Measurements from ENCODE around the gene PNLIPRP2. TPM values are rescaled to one million over a fixed set of nuclear protein-coding genes. Genes with fewer than 3 reads are reported as not detected.
A peak's percentile ranks its signal among the peaks of the same experiment; 100 is the strongest.

Gene PNLIPRP2
- total RNA-seq, 1 experiment from 2014 or later, result 0.24 TPM

- Histone ChIP-seq H3K9ac (ENCODE audit: extremely low read depth, insufficient read length, low read length) (no peak overlapping the region), H2AFZ (ENCODE audit: low read length) (no peak overlapping the region), H2BK15ac (ENCODE audit: low read depth, low read length) (no peak overlapping the region), H3K4ac (ENCODE audit: low read depth, low read length) (no peak overlapping the region), H3K27ac (ENCODE audit: insufficient read length, low read depth, low read length) (no peak overlapping the region), H4K20me1 (ENCODE audit: control insufficient read depth, insufficient read depth, insufficient read length) (no peaks in the 10 kb centered on the region), H3T11ph (ENCODE audit: low read length) (no peak overlapping the region), H2BK20ac (ENCODE audit: low read depth, low read length, poor library complexity, severe bottlenecking) (no peak overlapping the region), H3K79me2 (ENCODE audit: insufficient read depth, low read length) (no peaks in the 10 kb centered on the region), H2BK12ac (ENCODE audit: insufficient read length, low read depth, low read length) (no peak overlapping the region), H3K23ac (ENCODE audit: insufficient read length, low read depth, low read length) (no peak overlapping the region), H3K23me2 (ENCODE audit: insufficient read length, low read depth, low read length, poor library complexity, severe bottlenecking) (no peaks in the 10 kb centered on the region), H3K9me3 (ENCODE audit: control insufficient read depth, low read depth, low read length) (no peaks in the 10 kb centered on the region), H3K14ac (ENCODE audit: insufficient read depth, low read length) (no peak overlapping the region; the same call in 1 of the 2 replicates), H3K4me2 (ENCODE audit: insufficient read depth, insufficient read length, low read length) (no peak overlapping the region), H4K91ac (ENCODE audit: insufficient read length, low read depth, low read length) (no peak overlapping the region), H3K4me1 (ENCODE audit: insufficient read depth, low read length) (peaks cover 13% of the 10 kb centered on the region), H4K8ac (replicated peaks; ENCODE audit: insufficient read length, low read depth, low read length) (no peak overlapping the region), H2BK5ac (ENCODE audit: insufficient read length, low read length) (no peak overlapping the region), H3K79me1 (ENCODE audit: insufficient read depth, low read depth, low read length, poor library complexity, severe bottlenecking) (no peaks in the 10 kb centered on the region), H4K5ac (ENCODE audit: insufficient read length, low read depth, low read length) (no peak overlapping the region), H2AK5ac (ENCODE audit: insufficient read length, low read length) (no peak overlapping the region), H3K56ac (ENCODE audit: insufficient read length, low read depth, low read length) (no peak overlapping the region), H3K18ac (ENCODE audit: insufficient read length, low read depth, low read length) (no peak overlapping the region), H2BK120ac (ENCODE audit: low read depth, low read length, poor library complexity, severe bottlenecking) (no peak overlapping the region), H3K27me3 (ENCODE audit: insufficient read depth, low read length) (no peaks in the 10 kb centered on the region)
- Mint-ChIP-seq H3K4me3 (no peak overlapping the region; a peak in 1 of 5 replicates), H3K36me3 (ENCODE audit: insufficient read depth in 1 of 3, low read depth in 3 of 3) (peaks cover 0 to 8% (median 0%) of the 10 kb centered on the region in 3 experiments; a peak in 3 of 7 replicates), H3K27me3 (ENCODE audit: low read depth) (peaks cover 33% of the 10 kb centered on the region), H3K4me1 (peaks cover 52 to 54% of the 10 kb centered on the region in 2 experiments), H3K27ac (peak overlapping the region in 1 of 3 experiments; percentile 92; a peak in 4 of 7 replicates), H3K9me3 (peaks cover 0 to 2% of the 10 kb centered on the region in 2 experiments; a peak in 1 of 5 replicates)
- peak; percentile 64 for DNase-seq
- TF ChIP-seq, protein P1, sequence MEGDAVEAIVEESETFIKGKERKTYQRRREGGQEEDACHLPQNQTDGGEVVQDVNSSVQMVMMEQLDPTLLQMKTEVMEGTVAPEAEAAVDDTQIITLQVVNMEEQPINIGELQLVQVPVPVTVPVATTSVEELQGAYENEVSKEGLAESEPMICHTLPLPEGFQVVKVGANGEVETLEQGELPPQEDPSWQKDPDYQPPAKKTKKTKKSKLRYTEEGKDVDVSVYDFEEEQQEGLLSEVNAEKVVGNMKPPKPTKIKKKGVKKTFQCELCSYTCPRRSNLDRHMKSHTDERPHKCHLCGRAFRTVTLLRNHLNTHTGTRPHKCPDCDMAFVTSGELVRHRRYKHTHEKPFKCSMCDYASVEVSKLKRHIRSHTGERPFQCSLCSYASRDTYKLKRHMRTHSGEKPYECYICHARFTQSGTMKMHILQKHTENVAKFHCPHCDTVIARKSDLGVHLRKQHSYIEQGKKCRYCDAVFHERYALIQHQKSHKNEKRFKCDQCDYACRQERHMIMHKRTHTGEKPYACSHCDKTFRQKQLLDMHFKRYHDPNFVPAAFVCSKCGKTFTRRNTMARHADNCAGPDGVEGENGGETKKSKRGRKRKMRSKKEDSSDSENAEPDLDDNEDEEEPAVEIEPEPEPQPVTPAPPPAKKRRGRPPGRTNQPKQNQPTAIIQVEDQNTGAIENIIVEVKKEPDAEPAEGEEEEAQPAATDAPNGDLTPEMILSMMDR (conservative IDR thresholded peaks at IDR 0.05), result no peak
- no CpG with 5 or more reads among the region's 14 CpGs for WGBS (ENCODE audit: extremely low coverage, insufficient read length, low lambda C conversion rate)
Observed at GRCh38 chr10:116694243-116694926, 73.6 kb downstream of the PNLIPRP2 start.

Other genes starting within 250 kb of the PNLIPRP2 start
- not detected in 2 replicates for gene PNLIPRP3, start 193.1 kb upstream of the PNLIPRP2 start, total RNA-seq (2021)
- not detected in 2 replicates for gene PNLIP, start 75.0 kb upstream of the PNLIPRP2 start, total RNA-seq (2021)
- not detected in 2 replicates for gene PNLIPRP1, start 30.0 kb upstream of the PNLIPRP2 start, total RNA-seq (2021)
- 2.9 and 3.2 TPM in 2 replicates for gene HSPA12A, start 121.6 kb downstream of the PNLIPRP2 start, total RNA-seq (2021)
- 0.18 and 0.26 TPM in 2 replicates for gene ENO4, start 228.5 kb downstream of the PNLIPRP2 start, total RNA-seq (2021)